SK-N-MC (cell line): ENCODE measurements around the gene ANP32E.
"Not testable (repeated sequence)": the region's sequence is repeated elsewhere in the genome, so short reads cannot be mapped to it uniquely, and the experiment has no call there.

ENCODE experiments used
- EZH2 ChIP-seq: fragments of 200-600 bp; sonication (generic); IDR thresholded peaks from one replicate; pipeline ENCODE4 v1.6.1; 2017; ENCODE audit warnings: antibody characterized with exemption
- POLR2AphosphoS5 ChIP-seq: IDR thresholded peaks from 2 replicates; pipeline ENCODE4 v1.6.1; 2012; ENCODE audit warnings: mild to moderate bottlenecking, low read depth, low read length, borderline replicate concordance

GRCh38 chr1:150208460-150208859 is 27.5 kb downstream of the ANP32E start:
- not testable (repeated sequence) for TF ChIP-seq EZH2, POLR2AphosphoS5
